Measurements from ENCODE around the gene SMAD1.
"Not testable (repeated sequence)": the region's sequence is repeated elsewhere in the genome, so short reads cannot be mapped to it uniquely, and the experiment has no call there.

- not testable (repeated sequence) for TF ChIP-seq CTCF (IDR thresholded peaks at IDR 0.05; ENCODE audit: low read depth, low read length); POLR2A (IDR thresholded peaks at IDR 0.05; ENCODE audit: extremely low read depth, insufficient read length)
Observed at GRCh38 chr4:145589381-145589780, 107.7 kb downstream of the SMAD1 start.
